H1 (cell line): Measurements from ENCODE around the gene NUDT1. TPM values are rescaled to one million over a fixed set of nuclear protein-coding genes. Genes with fewer than 3 reads are reported as not detected.

Source experiments
- CBX8 ChIP-seq: fragments of 300-800, 300-1000 bp; sonication (generic); IDR thresholded peaks from 2 replicates; pipeline ENCODE4 v1.7.1; 2016; ENCODE audit warnings: low read depth, low read length, borderline replicate concordance
- JUND ChIP-seq: IDR thresholded peaks from 2 replicates; pipeline ENCODE4 v1.6.1; 2011; ENCODE audit warnings: mild to moderate bottlenecking, improper control_type of control experiment, low read length
- SP2 ChIP-seq: IDR thresholded peaks from 2 replicates; pipeline ENCODE4 v1.6.1; 2012; ENCODE audit warnings: mild to moderate bottlenecking, low read length, inconsistent platforms
- polyA plus RNA-seq, 7 experiments: library from polyadenylated mRNA; depleted of rRNA in 3 of 7; stranded (reverse) in 5 of 7; unstranded in 2 of 7; fragments of >200 nt in 5 of 7; fragments of 200-250 nt in 2 of 7; gene quantifications; 1 replicate in 5 of 7; 2 replicates in 1 of 7; 4 replicates in 1 of 7; pipeline versions ENCODE4 v1.2.1 to v1.2.3, GENCODE V29; 2011 to 2013; ENCODE audit warnings: missing spikeins in 2 of 7, mixed read lengths in 2 of 7
- total RNA-seq: library from RNA; stranded (reverse); fragmentation: NEBNext Ultra II Directional; extraction: Animal tissue kit (Norgen Biotek cat#: 25700); gene quantifications from 2 replicates; pipeline ENCODE4 v1.2.1, GENCODE V29; 2021
- TF ChIP-seq, protein P1 (sequence below): fragments of 300-600 bp; sonication (generic); IDR thresholded peaks from 2 replicates; pipeline ENCODE4 v1.7.1; 2012; ENCODE audit warnings: low read length, moderate library complexity, mild to moderate bottlenecking, inconsistent platforms; ENCODE audit not compliant: insufficient replicate concordance

Gene NUDT1
- total and polyA plus RNA-seq, 2 of the 8 experiments (the other 6 are each of a cell fraction or from before 2014, with no cell fraction given) = 76.1 to 89.5 TPM

DNA sequence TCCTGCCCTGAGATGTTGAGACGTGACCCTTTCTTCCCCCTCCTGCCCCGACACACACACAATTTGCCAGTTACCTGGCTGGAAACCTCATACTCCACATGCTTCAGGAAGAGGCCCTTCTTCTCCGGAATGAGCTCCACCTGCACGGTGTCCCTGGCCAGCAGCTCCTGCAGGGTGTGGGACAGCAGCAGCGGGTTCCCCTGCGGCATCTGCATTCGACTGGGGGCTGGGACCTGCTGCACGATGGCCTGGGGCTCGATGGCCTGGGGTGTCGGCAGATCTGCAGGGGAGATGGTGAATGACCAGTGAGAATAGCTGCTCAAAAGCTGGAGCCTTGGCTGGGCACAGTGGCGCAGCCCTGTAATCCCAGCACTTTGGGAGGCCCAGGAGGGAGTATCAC, 36.0 kb downstream of the NUDT1 start (continued):
- TF ChIP-seq CBX8 = no peak
- TF ChIP-seq, protein P1, sequence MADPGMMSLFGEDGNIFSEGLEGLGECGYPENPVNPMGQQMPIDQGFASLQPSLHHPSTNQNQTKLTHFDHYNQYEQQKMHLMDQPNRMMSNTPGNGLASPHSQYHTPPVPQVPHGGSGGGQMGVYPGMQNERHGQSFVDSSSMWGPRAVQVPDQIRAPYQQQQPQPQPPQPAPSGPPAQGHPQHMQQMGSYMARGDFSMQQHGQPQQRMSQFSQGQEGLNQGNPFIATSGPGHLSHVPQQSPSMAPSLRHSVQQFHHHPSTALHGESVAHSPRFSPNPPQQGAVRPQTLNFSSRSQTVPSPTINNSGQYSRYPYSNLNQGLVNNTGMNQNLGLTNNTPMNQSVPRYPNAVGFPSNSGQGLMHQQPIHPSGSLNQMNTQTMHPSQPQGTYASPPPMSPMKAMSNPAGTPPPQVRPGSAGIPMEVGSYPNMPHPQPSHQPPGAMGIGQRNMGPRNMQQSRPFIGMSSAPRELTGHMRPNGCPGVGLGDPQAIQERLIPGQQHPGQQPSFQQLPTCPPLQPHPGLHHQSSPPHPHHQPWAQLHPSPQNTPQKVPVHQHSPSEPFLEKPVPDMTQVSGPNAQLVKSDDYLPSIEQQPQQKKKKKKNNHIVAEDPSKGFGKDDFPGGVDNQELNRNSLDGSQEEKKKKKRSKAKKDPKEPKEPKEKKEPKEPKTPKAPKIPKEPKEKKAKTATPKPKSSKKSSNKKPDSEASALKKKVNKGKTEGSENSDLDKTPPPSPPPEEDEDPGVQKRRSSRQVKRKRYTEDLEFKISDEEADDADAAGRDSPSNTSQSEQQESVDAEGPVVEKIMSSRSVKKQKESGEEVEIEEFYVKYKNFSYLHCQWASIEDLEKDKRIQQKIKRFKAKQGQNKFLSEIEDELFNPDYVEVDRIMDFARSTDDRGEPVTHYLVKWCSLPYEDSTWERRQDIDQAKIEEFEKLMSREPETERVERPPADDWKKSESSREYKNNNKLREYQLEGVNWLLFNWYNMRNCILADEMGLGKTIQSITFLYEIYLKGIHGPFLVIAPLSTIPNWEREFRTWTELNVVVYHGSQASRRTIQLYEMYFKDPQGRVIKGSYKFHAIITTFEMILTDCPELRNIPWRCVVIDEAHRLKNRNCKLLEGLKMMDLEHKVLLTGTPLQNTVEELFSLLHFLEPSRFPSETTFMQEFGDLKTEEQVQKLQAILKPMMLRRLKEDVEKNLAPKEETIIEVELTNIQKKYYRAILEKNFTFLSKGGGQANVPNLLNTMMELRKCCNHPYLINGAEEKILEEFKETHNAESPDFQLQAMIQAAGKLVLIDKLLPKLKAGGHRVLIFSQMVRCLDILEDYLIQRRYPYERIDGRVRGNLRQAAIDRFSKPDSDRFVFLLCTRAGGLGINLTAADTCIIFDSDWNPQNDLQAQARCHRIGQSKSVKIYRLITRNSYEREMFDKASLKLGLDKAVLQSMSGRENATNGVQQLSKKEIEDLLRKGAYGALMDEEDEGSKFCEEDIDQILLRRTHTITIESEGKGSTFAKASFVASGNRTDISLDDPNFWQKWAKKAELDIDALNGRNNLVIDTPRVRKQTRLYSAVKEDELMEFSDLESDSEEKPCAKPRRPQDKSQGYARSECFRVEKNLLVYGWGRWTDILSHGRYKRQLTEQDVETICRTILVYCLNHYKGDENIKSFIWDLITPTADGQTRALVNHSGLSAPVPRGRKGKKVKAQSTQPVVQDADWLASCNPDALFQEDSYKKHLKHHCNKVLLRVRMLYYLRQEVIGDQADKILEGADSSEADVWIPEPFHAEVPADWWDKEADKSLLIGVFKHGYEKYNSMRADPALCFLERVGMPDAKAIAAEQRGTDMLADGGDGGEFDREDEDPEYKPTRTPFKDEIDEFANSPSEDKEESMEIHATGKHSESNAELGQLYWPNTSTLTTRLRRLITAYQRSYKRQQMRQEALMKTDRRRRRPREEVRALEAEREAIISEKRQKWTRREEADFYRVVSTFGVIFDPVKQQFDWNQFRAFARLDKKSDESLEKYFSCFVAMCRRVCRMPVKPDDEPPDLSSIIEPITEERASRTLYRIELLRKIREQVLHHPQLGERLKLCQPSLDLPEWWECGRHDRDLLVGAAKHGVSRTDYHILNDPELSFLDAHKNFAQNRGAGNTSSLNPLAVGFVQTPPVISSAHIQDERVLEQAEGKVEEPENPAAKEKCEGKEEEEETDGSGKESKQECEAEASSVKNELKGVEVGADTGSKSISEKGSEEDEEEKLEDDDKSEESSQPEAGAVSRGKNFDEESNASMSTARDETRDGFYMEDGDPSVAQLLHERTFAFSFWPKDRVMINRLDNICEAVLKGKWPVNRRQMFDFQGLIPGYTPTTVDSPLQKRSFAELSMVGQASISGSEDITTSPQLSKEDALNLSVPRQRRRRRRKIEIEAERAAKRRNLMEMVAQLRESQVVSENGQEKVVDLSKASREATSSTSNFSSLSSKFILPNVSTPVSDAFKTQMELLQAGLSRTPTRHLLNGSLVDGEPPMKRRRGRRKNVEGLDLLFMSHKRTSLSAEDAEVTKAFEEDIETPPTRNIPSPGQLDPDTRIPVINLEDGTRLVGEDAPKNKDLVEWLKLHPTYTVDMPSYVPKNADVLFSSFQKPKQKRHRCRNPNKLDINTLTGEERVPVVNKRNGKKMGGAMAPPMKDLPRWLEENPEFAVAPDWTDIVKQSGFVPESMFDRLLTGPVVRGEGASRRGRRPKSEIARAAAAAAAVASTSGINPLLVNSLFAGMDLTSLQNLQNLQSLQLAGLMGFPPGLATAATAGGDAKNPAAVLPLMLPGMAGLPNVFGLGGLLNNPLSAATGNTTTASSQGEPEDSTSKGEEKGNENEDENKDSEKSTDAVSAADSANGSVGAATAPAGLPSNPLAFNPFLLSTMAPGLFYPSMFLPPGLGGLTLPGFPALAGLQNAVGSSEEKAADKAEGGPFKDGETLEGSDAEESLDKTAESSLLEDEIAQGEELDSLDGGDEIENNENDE = no peak
- no peak for TF ChIP-seq SP2
- no peak for TF ChIP-seq JUND
